ENCODE data around the gene KIF21B. TPM values are rescaled to one million over a fixed set of nuclear protein-coding genes. Genes with fewer than 3 reads are reported as not detected.

Gene KIF21B
- total and polyA plus RNA-seq, 9 of the 15 experiments (the other 6 are each of a cell fraction or from before 2014, with no cell fraction given), result 0.46 to 13.4 (median 5.9) TPM

DNA sequence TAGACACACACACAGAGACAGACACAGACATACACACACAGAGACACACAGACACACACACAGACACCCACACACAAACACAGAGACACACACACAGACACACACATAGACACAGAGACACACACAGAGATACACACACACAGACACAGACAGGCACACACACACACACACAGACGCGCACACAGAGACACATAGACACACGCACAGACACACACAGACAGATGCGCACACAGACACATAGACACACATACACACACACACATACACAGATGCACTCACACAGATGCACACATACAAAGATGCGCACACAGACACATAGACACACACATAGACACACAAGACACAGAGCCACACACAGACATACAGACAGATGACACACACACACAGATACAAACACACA is 16.0 kb downstream of the KIF21B start (continued):
- TF ChIP-seq, protein P1, sequence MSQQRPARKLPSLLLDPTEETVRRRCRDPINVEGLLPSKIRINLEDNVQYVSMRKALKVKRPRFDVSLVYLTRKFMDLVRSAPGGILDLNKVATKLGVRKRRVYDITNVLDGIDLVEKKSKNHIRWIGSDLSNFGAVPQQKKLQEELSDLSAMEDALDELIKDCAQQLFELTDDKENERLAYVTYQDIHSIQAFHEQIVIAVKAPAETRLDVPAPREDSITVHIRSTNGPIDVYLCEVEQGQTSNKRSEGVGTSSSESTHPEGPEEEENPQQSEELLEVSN (IDR thresholded peaks at IDR 0.05; ENCODE audit: borderline replicate concordance in 1 of 2, extremely low read depth in 1 of 2, insufficient read depth in 1 of 2, insufficient read length in 1 of 2, low read depth in 1 of 2, low read length in 1 of 2, poor library complexity in 1 of 2, severe bottlenecking in 1 of 2), result no peak
- TF ChIP-seq, protein P2, sequence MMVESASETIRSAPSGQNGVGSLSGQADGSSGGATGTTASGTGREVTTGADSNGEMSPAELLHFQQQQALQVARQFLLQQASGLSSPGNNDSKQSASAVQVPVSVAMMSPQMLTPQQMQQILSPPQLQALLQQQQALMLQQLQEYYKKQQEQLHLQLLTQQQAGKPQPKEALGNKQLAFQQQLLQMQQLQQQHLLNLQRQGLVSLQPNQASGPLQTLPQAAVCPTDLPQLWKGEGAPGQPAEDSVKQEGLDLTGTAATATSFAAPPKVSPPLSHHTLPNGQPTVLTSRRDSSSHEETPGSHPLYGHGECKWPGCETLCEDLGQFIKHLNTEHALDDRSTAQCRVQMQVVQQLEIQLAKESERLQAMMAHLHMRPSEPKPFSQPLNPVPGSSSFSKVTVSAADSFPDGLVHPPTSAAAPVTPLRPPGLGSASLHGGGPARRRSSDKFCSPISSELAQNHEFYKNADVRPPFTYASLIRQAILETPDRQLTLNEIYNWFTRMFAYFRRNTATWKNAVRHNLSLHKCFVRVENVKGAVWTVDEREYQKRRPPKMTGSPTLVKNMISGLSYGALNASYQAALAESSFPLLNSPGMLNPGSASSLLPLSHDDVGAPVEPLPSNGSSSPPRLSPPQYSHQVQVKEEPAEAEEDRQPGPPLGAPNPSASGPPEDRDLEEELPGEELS (CRISPR knock-in tag; IDR thresholded peaks at IDR 0.05; ENCODE audit: borderline replicate concordance), result no peak
- no peak for TF ChIP-seq CBX5 (IDR thresholded peaks at IDR 0.05; ENCODE audit: borderline replicate concordance, low read depth)
- no peak for TF ChIP-seq SRSF1 (IDR thresholded peaks at IDR 0.05; ENCODE audit: low read depth, low read length)
- TF ChIP-seq NONO (IDR thresholded peaks at IDR 0.05; ENCODE audit: low read depth in 2 of 2, low read length in 1 of 2), result no peak
- TF ChIP-seq, protein P3, sequence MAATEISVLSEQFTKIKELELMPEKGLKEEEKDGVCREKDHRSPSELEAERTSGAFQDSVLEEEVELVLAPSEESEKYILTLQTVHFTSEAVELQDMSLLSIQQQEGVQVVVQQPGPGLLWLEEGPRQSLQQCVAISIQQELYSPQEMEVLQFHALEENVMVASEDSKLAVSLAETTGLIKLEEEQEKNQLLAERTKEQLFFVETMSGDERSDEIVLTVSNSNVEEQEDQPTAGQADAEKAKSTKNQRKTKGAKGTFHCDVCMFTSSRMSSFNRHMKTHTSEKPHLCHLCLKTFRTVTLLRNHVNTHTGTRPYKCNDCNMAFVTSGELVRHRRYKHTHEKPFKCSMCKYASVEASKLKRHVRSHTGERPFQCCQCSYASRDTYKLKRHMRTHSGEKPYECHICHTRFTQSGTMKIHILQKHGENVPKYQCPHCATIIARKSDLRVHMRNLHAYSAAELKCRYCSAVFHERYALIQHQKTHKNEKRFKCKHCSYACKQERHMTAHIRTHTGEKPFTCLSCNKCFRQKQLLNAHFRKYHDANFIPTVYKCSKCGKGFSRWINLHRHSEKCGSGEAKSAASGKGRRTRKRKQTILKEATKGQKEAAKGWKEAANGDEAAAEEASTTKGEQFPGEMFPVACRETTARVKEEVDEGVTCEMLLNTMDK (IDR thresholded peaks at IDR 0.05; ENCODE audit: borderline replicate concordance, insufficient read depth, low read depth, low read length, poor library complexity, severe bottlenecking), result no peak
- TF ChIP-seq NELFE (IDR thresholded peaks at IDR 0.05; ENCODE audit: insufficient read depth, insufficient read length), result no peak
- no peak for TF ChIP-seq SP2 (IDR thresholded peaks at IDR 0.05; ENCODE audit: extremely low read depth, low read depth, low read length, poor library complexity, severe bottlenecking)
- no peak for TF ChIP-seq LCOR (CRISPR knock-in tag; IDR thresholded peaks at IDR 0.05)
- TF ChIP-seq TAF9B (IDR thresholded peaks at IDR 0.05; ENCODE audit: partially characterized antibody), result no peak
- TF ChIP-seq, protein P4, sequence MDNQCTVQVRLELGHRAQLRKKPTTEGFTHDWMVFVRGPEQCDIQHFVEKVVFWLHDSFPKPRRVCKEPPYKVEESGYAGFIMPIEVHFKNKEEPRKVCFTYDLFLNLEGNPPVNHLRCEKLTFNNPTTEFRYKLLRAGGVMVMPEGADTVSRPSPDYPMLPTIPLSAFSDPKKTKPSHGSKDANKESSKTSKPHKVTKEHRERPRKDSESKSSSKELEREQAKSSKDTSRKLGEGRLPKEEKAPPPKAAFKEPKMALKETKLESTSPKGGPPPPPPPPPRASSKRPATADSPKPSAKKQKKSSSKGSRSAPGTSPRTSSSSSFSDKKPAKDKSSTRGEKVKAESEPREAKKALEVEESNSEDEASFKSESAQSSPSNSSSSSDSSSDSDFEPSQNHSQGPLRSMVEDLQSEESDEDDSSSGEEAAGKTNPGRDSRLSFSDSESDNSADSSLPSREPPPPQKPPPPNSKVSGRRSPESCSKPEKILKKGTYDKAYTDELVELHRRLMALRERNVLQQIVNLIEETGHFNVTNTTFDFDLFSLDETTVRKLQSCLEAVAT (IDR thresholded peaks at IDR 0.05), result 0 out of 4 replicates have a peak, but pooled peaks of 1 of the 2 experiments have one; percentile 23
- TF ChIP-seq ZBTB26 (CRISPR knock-in tag; IDR thresholded peaks at IDR 0.05), result 0 out of 2 replicates have a peak, but pooled peaks have one; percentile 16
- no peak for TF ChIP-seq BHLHE40 (IDR thresholded peaks at IDR 0.05; ENCODE audit: low read length)
